HG02623 (cell line): ENCODE data around the gene ZNF618.

Experiments used
- ATAC-seq: cut with Tn5 transposase; IDR thresholded peaks from one replicate; pipeline ENCODE4 v1.9.1; 2021; ENCODE audit warnings: moderate library complexity; ENCODE audit not compliant: unreplicated experiment

The ZNF618 gene, protein sequence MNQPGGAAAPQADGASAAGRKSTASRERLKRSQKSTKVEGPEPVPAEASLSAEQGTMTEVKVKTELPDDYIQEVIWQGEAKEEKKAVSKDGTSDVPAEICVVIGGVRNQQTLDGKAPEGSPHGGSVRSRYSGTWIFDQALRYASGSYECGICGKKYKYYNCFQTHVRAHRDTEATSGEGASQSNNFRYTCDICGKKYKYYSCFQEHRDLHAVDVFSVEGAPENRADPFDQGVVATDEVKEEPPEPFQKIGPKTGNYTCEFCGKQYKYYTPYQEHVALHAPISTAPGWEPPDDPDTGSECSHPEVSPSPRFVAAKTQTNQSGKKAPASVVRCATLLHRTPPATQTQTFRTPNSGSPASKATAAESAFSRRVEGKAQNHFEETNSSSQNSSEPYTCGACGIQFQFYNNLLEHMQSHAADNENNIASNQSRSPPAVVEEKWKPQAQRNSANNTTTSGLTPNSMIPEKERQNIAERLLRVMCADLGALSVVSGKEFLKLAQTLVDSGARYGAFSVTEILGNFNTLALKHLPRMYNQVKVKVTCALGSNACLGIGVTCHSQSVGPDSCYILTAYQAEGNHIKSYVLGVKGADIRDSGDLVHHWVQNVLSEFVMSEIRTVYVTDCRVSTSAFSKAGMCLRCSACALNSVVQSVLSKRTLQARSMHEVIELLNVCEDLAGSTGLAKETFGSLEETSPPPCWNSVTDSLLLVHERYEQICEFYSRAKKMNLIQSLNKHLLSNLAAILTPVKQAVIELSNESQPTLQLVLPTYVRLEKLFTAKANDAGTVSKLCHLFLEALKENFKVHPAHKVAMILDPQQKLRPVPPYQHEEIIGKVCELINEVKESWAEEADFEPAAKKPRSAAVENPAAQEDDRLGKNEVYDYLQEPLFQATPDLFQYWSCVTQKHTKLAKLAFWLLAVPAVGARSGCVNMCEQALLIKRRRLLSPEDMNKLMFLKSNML

DNA sequence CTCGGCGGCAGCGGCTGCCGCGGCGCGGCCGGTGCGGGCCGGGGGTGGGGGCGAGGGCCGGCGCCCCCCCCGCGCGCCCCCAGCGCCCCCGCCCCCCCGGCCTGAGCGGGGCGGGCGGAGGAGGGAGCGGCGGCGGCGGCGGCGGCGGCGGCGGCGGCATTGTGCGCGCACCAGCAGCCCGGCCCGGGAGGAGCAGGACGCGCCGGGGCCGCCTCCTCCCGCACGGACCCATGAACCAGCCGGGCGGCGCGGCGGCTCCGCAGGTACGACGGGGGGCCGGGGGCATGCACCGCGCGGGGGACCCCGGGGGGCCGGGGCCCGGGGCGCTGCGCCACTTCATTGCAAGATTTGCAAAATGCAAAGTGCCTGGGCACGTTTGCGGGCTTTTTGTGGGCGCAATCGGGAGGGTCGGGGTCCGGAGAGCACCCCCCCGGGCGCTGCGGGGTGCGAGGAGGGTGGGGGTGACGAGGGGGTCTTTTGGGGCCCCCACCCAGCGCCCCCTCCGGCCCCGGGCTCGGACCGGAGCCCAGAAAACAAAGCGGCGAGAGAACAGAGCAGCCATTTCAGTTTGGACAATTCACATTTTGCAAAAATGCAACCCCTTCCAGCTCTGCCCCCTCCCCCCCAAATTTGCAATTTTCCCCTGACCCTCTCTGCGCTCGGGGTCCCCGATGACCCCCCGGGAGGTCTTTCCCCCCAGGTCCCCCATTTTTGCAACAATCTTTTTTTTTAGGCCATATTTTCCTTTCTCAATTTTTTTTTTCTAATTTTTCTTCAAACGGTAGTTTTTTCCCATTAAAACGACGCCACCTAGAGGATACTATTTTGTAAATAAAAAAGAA, at the start of gene ZNF618:
Gene ZNF618, plus strand, starts transcription at position 159 of the 842 bp plus-strand sequence. Its CDS starts 72 bp downstream, at position 231.
- ATAC-seq, result no peak

DNA sequence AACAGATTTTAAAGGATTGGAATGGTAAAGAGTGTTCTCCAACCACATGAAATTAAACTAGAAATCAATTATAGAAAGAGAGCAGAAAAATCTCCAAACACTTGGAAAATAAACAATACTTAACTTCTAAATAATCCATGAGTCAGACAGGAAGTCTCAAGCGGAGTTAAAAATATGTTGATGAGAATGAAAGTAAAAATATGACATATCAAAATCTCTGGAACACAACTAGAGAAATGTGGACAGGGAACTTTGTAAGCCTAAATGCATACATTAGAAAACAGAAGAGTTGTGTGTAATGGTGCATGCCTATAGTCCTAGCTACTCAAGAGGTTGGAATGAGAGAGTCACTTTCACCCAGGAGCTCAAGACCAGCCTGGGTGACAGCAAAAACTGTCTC, 47.9 kb upstream of the ZNF618 start:
- no peak for ATAC-seq

DNA sequence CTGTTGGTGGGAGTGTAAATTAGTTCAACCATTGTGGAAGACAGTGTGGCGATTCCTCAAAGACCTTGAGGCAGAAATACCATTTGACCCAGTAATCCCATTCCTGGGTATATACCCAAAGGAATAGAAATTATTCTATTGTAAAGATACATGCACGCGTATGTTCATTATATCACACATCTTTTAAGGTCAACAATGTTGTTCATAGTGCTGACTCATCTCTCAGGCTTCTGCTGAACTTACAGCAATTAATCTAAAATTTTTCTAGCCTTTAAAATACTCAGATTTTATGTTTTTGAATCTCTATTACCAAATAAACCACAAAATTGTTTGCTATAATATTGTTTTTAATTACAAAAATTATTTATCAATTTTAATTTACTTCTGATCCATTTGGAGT, 38.8 kb upstream of the ZNF618 start:
- no peak for ATAC-seq

DNA sequence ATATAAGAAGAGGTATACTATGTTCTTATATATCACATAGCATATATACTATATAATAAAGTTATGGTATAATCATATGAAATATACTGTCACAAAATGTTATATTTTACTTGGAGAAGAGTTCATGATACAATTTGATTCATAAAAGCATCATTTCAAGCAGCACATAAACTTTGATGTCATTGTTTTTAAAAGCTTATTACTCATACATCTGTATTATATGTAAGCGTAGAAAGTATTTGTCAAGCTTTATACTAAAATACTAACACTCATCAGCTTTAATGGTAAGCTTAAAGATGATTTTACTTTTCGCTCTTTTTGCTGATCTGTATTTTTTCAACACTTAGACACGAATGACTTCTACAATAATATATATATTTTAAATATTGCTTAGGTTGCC, 34.0 kb upstream of the ZNF618 start:
- ATAC-seq, result no peak

DNA sequence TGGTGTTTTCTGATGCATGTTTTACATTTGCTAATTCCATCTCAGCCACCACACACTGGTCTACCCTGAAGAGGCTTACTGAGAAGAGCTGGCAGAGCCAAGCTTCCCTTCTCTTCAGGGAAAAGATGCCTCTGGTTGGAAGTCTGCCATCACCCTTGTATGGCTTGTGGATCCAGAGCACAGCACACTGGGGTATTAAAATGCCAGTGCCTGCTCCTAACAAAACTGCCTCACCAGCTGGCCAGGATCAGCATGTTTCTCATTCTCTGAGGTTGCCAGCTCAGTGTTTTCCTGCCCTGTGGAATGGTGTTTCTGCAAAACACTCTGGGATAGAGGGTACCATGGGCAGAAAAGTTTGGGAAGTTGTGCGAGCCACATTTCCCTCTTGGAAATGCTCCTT, 31.6 kb upstream of the ZNF618 start:
- ATAC-seq, result no peak

DNA sequence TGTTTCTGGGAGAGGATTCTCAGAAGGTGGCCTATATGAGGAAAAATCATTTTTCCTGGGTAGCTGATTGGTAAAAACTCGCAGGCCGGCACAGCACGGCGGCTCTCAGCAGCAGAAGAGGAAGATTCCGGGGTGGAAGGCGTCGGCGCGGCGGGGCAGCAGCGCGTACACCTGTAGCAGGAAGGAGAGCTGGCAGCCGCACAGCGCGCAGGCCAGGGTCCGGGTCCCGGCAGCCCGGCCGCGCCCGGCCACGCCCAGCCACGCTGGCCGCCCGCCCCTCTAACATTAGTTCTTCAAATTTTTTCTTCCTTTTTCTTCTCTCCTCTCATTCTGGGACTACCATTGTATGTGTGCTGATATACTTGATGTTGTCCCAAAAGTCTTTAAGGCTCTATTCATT, 24.8 kb upstream of the ZNF618 start:
- no peak for ATAC-seq

DNA sequence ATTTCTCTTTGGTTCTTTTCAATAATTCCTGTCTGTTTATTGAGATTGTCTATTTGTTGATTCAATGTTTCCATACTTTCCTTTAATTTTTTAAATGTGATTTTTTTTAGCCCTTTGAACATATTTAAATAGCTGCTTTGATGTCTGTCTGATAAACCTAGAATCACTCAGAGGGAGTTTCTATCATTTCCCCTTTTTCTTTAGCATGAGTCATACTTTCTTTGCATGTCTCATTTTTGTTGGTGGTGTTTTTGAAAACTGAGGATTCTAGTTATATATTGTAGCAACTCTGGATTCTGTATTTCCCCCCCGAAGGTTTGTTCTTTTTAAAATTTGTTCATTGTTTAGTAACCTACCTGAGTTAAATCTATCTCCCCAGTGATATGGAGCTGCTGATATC, 24.2 kb upstream of the ZNF618 start:
- no peak for ATAC-seq

DNA sequence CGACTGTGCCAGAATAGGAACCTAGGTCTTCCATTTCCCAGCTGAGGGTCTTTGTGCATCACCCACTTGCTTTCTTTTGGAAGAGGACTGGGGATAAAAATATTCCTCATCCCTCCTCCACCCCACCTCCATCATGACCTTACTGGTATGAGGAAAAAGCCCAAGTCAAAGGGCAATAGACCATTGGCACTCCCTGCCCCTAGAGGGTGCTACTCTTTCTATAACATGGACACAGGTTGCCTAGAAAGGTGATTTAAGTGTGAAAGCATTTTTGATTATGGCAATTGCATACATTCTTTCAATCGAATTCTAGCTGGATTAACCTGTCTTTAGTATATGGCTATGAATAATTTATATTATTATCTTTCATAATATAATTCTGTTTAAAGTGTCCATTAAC, 22.8 kb upstream of the ZNF618 start:
- no peak for ATAC-seq

DNA sequence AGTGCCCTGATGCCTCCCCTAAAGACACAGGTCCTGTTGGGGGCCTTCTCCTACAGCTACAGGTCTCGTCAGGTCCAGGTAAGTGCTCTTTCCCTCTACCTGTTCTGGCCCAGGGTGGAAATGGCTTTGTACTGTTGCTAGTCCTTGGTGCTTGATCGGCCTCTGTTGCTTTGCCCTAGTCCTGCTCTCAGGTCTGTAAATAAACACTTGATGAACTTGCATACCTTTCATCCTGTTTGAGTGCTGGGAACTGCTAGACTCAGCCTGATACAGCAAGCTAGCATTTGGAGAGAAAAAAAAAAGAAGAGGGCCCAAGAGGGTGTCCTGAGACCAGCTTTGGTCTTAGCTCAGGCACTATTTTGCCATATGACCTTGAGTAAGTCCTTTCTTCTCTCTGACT, 21.8 kb upstream of the ZNF618 start:
- no peak for ATAC-seq

DNA sequence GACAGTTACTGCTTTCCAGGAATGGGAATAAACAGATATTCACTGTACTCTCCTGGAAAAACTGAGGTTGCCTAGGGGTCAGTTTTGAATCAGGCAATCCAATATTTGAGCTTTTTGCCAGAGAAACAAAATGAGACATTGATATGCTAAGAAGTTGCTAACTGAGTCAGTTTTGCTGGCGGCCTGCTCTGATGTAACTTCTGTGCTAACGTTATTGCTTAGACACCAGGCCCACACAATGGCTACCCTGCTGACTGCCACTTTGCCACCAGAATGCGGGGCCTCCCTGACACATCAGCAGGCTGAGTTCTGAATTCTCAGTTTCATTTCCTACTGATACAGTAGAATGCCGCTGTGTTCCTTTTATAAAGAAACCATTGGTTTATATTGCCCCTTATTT, 18.2 kb upstream of the ZNF618 start:
- ATAC-seq, result no peak

DNA sequence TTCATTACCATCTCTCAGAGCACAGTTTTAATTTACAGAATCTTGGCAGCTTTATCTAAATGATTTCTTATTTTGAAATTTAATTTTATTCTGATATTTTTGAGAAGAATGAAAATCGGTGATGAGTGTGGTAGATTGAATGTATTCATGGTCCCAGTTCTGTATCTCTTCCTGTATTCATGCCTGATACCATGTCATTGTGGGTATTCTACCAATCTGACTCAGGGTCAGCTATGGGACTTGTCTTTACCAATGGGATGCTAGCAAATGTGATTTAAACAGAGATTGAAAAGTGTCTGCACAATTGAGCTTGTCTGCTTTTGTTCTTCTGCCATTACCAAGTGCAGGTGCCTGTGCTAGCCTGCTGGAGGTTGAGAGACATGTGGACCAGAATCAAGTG, 17.8 kb upstream of the ZNF618 start:
- ATAC-seq, result no peak

DNA sequence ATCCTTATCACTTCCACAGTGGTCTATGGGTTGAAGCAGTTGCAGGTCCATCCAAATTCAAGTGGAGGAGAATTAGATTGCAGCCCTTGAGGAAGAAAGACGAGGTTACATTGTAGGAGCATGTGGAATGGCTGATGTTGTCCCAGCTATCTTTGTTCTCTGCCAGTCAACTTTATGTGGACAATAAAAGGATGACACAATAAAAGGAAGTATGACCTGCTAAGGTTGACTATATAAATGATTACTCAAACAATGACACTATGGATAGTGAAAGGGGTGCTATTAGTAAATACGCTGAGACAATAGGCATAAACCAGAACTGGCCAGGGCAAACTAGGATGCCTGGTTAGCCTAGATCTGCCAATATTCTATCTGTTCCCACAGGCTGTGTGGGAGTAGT, 12.8 kb upstream of the ZNF618 start:
- no peak for ATAC-seq

DNA sequence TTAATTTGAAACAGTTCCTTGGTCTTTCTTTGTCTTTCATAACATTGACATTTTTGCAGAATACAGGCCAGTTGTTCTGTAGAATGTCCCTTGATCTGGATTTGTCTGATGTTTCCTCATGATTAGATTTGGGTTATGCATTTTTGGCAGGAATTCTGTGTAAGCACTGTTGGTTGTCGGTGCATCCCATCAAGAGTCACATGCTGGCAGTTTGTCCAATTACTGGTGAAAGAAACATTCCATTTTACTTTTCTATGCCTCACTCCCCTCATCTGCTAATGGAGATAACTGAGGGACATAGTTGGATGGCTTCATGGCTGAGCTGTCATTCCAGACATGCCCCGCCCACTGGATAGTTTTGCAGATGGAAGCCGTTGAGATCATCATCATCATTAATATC, 7.6 kb upstream of the ZNF618 start:
- ATAC-seq, result no peak

DNA sequence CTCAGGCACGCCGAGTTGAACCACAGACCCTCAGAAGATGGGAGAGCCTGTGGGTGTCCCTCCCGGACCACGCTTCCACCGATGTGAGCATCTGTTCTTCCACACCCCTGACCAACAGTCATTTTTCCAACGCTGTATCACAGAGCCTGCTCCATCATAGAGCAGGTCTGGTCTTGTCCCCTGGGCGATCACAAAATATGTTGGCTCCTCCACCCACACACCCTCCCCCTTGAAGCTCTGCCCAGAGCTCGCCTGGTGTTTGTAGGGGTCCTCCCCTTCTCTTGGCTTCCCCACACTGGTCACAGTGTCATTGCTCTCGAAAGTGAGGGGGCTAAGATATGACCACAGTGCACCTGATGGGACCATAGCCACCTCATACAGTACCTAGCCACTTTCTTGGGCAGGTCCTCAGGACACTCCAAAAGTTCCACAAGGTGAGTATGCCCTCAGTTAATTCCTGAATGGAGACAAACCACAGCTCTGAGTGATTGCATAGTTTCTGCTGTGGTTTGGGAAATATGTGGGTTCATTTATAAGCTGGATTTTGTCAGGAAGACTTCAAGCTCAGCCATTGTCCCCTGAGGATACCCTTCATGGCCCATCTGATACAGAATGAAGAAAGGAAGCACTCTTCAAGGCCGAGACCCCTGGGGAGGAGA, 3.5 kb upstream of the ZNF618 start:
- no peak for ATAC-seq

DNA sequence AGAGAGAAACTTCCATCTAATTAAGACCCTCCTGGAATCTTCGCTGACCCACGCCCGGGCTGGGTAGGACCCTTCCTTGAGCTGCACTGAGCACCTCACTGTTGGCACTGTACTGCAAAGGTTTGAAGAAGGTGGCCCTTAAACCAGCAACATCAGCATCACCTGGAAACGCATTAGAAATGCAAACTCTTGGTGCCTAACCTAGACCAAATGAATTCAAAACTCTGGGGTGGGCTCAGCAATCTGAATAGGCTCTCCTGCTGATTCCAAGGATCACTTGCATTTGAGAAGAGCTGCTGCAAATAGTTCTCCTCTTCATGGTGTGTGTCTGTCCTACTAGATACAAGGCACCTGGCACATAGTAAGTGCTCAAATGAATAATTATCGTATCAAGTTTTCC, 2.7 kb upstream of the ZNF618 start:
- ATAC-seq, result no peak

DNA sequence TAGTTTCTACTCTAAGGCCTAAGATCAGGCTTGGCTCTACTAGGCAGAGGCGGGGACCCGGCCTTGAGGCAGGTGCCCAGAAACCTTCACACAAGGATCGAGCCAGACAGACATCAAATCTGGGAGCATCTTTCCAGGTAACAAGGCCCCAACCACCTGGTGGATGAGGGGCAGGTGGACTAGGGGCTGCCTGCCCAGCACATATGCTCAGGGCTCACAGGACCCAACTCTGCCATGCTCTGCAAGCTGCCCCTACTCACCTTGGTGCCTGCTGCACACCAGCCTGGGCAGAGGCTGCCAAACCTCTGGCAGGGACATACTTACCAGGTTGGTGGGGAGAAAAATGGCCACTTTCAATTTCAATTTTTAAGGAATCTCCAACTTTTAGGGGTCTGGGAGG, 2.2 kb upstream of the ZNF618 start:
- ATAC-seq, result no peak

DNA sequence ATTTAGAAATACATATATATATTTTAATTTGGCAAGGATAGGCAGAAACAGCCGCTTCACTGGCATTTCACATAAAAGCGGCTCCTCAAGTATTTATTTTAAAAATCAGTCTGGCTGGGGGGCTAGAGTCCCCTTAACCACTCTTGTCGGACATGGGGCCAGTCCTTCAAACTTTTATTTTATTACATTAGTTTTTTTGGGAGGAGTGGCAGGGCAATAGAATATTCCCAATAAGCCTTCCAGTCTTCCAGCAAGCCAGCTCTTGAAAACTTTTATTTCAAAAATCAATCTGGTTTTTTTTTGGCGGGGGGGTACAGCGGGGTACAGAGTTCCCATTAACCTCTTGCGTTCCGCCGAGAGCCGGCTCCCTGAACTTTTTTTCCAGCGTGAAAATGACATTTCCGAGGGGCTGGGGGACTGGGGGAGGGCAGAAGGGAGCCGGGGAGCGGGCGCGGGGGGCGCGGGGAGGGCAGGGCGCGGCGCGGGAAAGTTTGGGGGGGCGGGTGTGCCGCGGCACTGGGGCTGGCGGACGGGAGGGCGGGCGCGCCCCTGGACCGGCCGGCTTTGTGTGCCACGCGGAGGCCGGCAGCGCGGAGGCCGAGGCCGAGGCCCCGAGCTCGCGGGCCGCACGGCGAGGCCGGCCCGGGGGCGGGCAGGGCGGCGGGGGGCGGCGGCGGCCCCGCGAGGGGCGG, 504 bp upstream of the ZNF618 start:
- ATAC-seq, result no peak

DNA sequence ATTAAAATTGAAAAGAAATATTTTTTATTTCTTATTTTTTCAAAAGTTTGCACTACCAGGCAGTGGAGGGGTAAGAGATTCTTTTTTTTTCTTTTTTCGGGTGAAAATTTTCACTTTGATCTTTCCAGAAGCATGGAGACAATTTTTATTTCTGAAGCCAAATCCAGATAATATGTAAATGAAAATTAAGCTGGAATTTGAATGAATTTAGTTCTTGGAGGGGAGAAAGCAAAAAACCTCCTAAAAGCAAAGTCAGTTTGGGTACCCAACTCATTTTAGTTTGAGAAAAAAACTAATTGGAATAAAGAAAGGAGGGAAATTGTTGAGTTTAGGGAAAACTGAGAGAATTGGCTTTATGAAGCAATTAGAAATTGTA, 872 bp downstream of the ZNF618 start:
- ATAC-seq, result no peak

DNA sequence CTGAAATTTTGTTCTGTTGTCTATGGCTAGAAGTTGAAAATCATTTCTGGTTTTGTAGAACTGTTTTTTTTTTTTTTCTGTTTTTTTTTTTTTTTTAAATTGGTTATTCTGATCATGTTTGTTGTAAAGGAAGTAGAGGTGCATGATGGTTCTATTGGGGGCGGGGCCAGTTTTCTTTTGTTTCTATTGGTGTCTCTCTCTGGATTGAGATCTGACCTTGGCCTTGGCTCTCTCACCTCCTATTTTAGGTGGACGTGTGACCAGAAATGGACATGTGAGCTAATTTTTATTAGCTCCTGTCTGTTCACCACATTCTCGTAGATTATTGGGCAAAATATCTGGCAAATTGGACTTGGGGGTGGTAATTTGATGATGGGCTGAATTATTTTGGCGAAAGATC, 3.2 kb downstream of the ZNF618 start:
- ATAC-seq, result no peak

DNA sequence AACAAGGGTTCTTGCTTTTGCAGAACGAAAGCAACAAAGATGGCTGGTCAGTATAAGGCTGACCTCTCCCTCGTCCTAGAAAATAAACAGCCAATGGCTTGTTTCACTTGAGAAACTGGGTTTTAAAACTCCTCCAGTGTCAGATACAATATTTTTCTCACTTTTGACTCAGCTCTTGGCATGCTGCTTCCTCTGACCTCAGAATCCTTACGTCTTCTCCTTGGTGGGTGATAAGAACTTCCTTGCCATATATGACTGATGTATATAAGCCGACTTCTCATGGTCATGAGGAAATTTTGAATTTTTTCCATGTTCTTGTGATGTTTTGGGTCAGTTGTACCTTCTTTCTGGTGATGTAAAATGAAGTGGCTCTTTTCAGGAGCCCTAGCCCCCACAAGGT, 3.8 kb downstream of the ZNF618 start:
- ATAC-seq, result no peak
